BLaER1 treated with 17β-estradiol and CSF1 and Interleukin-3, amounts not matched to agents 10 nM and 100 nM (cell line): ENCODE data around the gene MACC1.

ENCODE experiments used
- H3K27ac ChIP-seq, 11 experiments: shearing (Covaris generic); formaldehyde crosslinking; 2 replicates each; pipeline ENCODE4 v1.8.1; 2022
- H3K27me3 ChIP-seq, 11 experiments: shearing (Covaris generic); formaldehyde crosslinking; 2 replicates each; pipeline ENCODE4 v1.8.1; 2022
- H3K36me3 ChIP-seq, 11 experiments: shearing (Covaris generic); formaldehyde crosslinking; 2 replicates each; pipeline ENCODE4 v1.8.1; 2022
- H3K4me1 ChIP-seq, 10 experiments: shearing (Covaris generic); formaldehyde crosslinking; 2 replicates each; pipeline ENCODE4 v1.8.1; 2022
- H3K4me2 ChIP-seq, 11 experiments: shearing (Covaris generic); formaldehyde crosslinking; 2 replicates each; pipeline ENCODE4 v1.8.1; 2022
- H3K4me3 ChIP-seq, 10 experiments: shearing (Covaris generic); formaldehyde crosslinking; 2 replicates each; pipeline ENCODE4 v1.8.1; 2022
- H3K9ac ChIP-seq, 11 experiments: shearing (Covaris generic); formaldehyde crosslinking; 2 replicates each; pipeline ENCODE4 v1.8.1; 2022
- H3K9me3 ChIP-seq, 11 experiments: shearing (Covaris generic); formaldehyde crosslinking; replicated peaks in 1 of 11; 2 replicates each; pipeline ENCODE4 v1.8.1; 2022
- H4K20me1 ChIP-seq, 11 experiments: shearing (Covaris generic); formaldehyde crosslinking; 2 replicates each; pipeline ENCODE4 v1.8.1; 2022
- Cebpa-rat ChIP-seq, 11 experiments: shearing (Covaris generic); IDR thresholded peaks; 2 replicates each; pipeline ENCODE4 v1.8.1; 2022

MACC1 gene

DNA sequence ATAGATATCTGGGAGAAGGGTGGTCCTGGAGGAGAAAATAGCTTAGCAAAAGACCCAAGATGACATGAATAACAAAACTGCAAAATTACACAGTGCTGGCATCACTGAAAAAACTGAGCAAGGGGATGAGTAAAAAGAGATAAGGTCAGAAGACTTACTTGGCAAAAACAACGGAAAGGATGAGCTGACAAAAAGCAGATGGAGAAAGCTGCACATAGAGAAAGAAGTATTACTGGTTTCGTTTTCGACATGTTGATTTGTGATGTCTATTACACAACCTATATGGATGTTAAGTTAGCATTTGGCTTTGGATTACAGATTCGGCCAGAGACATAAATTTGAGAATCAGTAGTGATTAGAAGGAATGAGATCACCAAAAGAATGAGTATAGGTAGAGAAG is 132.1 kb downstream of the MACC1 start:
- Histone ChIP-seq H3K4me2 (no peak overlapping the region), H3K4me1 (peaks cover 0 to 9% (median 0%) of the 10 kb centered on the region in 10 experiments; a peak in 6 of 20 replicates)
- TF ChIP-seq Cebpa-rat (IDR thresholded peaks at IDR 0.05), result no peak

More for the DNA sequence above, 132.1 kb downstream of the MACC1 start:
- no peaks in the 10 kb centered on the region for H3K9me3 ChIP-seq
- no peaks in the 10 kb centered on the region for H4K20me1 ChIP-seq
- no peaks in the 10 kb centered on the region for H3K27me3 ChIP-seq
- no peaks in the 10 kb centered on the region for H3K36me3 ChIP-seq
- H3K9ac ChIP-seq, result no peak overlapping the region
- no peak overlapping the region for H3K27ac ChIP-seq
- H3K4me3 ChIP-seq, result no peak overlapping the region
